NT2/D1 (cell line): Measurements from ENCODE around the gene ADGRD1.

Source experiments
- SUZ12 ChIP-seq: IDR thresholded peaks from 2 replicates; pipeline ENCODE4 v1.6.1; 2011; ENCODE audit not compliant: insufficient read length, insufficient read depth; ENCODE audit errors: extremely low read depth
- YY1 ChIP-seq: IDR thresholded peaks from 2 replicates; pipeline ENCODE4 v1.6.1; 2011; ENCODE audit not compliant: insufficient read length, insufficient read depth
- ZNF274 ChIP-seq: IDR thresholded peaks from 2 replicates; pipeline ENCODE4 v1.6.1; 2011; ENCODE audit warnings: mild to moderate bottlenecking, low read depth, low read length

DNA sequence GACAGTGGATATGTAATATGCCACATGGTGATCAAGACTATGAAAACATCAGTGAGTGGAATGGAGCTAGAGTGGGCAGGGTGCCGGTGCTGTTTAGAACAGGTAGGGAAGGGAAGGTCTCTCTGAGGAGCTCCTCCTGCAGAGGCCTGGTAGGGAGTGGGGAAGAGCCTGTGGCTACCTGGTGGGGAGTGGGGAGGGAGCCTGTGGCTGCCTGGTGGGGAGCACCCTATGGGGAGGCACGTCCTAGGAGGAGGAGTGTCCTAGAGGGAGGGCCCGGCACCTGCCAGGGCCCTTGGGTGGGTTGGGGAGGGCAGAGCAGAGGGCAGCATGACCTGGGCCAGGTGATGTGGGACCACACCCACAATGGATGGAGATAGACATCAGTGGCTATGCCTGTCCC lies 122.6 kb downstream of the ADGRD1 start:
- TF ChIP-seq YY1 = no peak
- no peak for TF ChIP-seq SUZ12
- no peak for TF ChIP-seq ZNF274
